ENCODE results near the gene UQCRC2.

- no peak for TF ChIP-seq EZH2 (IDR thresholded peaks at IDR 0.05; ENCODE audit: insufficient read depth, poor library complexity, severe bottlenecking)
- TF ChIP-seq EZH2phosphoT487 (IDR thresholded peaks at IDR 0.05; ENCODE audit: insufficient read depth, low read depth) = no peak
Measured at GRCh38 chr16:21937336-21937829, 15.8 kb upstream of the UQCRC2 start.
